B cell (primary cell): Measurements from ENCODE around the gene CORO1C. TPM values are rescaled to one million over a fixed set of nuclear protein-coding genes. Genes with fewer than 3 reads are reported as not detected.

Source experiments
- ATAC-seq: fragments of 200-7000 bp; cut with Tn5 transposase; one replicate; pipeline ENCODE4 v1.10.0; 2021; ENCODE audit warnings: low read depth, mild to moderate bottlenecking, moderate number of reproducible peaks, moderate library complexity
- CTCF ChIA-PET: fragments of 350-600 bp; sonication (Branson Sonifier 250); formaldehyde crosslinking; loops from one replicate; lab custom pipeline; 2021; ENCODE audit warnings: antibody characterized with exemption, inconsistent platforms; lab: Charles Lee
- POLR2A ChIA-PET: fragments of 350-600 bp; sonication (Branson Sonifier 250); formaldehyde crosslinking; loops from one replicate; lab custom pipeline; 2021; ENCODE audit warnings: antibody characterized with exemption; lab: Charles Lee
- DNase-seq: peaks from one replicate; pipeline ENCODE4 v3.0.0; 2013
- H2AFZ ChIP-seq: 2 replicates; pipeline ENCODE4 v1.6.1; 2012; ENCODE audit warnings: mild to moderate bottlenecking, low read depth, low read length; ENCODE audit not compliant: insufficient read depth, poor library complexity, severe bottlenecking
- H3K27ac ChIP-seq, 2 donors: 1 replicate in 1 of 2; 2 replicates in 1 of 2; pipeline ENCODE4 v1.5.1; 2012 to 2013; ENCODE audit warnings: low read length in 2 of 2, mild to moderate bottlenecking in 2 of 2, moderate library complexity in 1 of 2
- H3K27me3 ChIP-seq, 4 experiments: fragments of 200-600 bp in 1 of 4; sonication (generic) in 1 of 4; replicated peaks in 1 of 4; 1 replicate in 2 of 4; 2 replicates in 2 of 4; pipeline versions ENCODE4 v1.6.1 to v1.7.0; 2013 to 2016; ENCODE audit warnings: low read length in 3 of 4, mild to moderate bottlenecking in 2 of 4, mixed read lengths in 1 of 4, moderate library complexity in 1 of 4; ENCODE audit not compliant: insufficient read depth in 4 of 4, control insufficient read depth in 3 of 4; ENCODE audit errors: control extremely low read depth in 1 of 4
- H3K36me3 ChIP-seq, 2 experiments: replicated peaks in 1 of 2; 1 replicate in 1 of 2; 2 replicates in 1 of 2; pipeline versions ENCODE4 v1.6.1 to v1.7.1; 2013; ENCODE audit warnings: low read length in 1 of 2; ENCODE audit not compliant: insufficient read depth in 2 of 2, control insufficient read depth in 1 of 2; ENCODE audit errors: control extremely low read depth in 1 of 2, extremely low read depth in 1 of 2
- H3K4me1 ChIP-seq, 2 donors: fragments of 200-600 bp in 1 of 2; sonication (generic) in 1 of 2; 1 replicate in 1 of 2; 2 replicates in 1 of 2; pipeline versions ENCODE4 v1.5.1 to v1.6.1; 2013 to 2017; ENCODE audit warnings: low read length in 2 of 2; ENCODE audit not compliant: control insufficient read depth in 2 of 2, insufficient read depth in 2 of 2
- H3K4me2 ChIP-seq: replicated peaks from 2 replicates; pipeline ENCODE3; 2012; ENCODE audit warnings: mild to moderate bottlenecking, low read depth, low read length; ENCODE audit not compliant: poor library complexity, severe bottlenecking
- H3K4me3 ChIP-seq, 5 experiments: fragments of 200-600 bp in 1 of 5; sonication (generic) in 1 of 5; 1 replicate in 3 of 5; 2 replicates in 2 of 5; pipeline versions ENCODE4 v1.5.1 to v1.7.0; 2011 to 2016; ENCODE audit warnings: low read length in 4 of 5, mild to moderate bottlenecking in 4 of 5, low read depth in 2 of 5, control low read depth in 1 of 5, moderate library complexity in 1 of 5; ENCODE audit not compliant: insufficient read depth in 1 of 5; ENCODE audit errors: control extremely low read depth in 1 of 5, extremely low read depth in 1 of 5
- H3K79me2 ChIP-seq: fragments of 200-600 bp; sonication (generic); one replicate; pipeline ENCODE4 v1.6.0; 2016; ENCODE audit warnings: low read length; ENCODE audit not compliant: control insufficient read depth, insufficient read depth
- H3K9ac ChIP-seq: fragments of 200-600 bp; sonication (generic); 2 replicates; pipeline ENCODE4 v1.6.1; 2017; ENCODE audit warnings: mild to moderate bottlenecking, low read length, moderate library complexity
- H3K9me3 ChIP-seq, 3 donors: one replicate each; pipeline versions ENCODE4 v1.6.1 to v1.7.1; 2013; ENCODE audit warnings: low read length in 2 of 3; ENCODE audit not compliant: control insufficient read depth in 2 of 3, insufficient read depth in 1 of 3; ENCODE audit errors: control extremely low read depth in 1 of 3
- H4K20me1 ChIP-seq: 2 replicates; pipeline ENCODE4 v1.6.0; 2012; ENCODE audit warnings: mild to moderate bottlenecking, low read length; ENCODE audit not compliant: insufficient read depth, control insufficient read depth, poor library complexity, severe bottlenecking
- H3K27ac Mint-ChIP-seq: one replicate; pipeline ENCODE4 v1.8.0; 2021; ENCODE audit warnings: mixed read lengths
- H3K27me3 Mint-ChIP-seq: one replicate; pipeline ENCODE4 v1.8.0; 2021; ENCODE audit warnings: mixed read lengths
- H3K4me1 Mint-ChIP-seq: one replicate; pipeline ENCODE4 v1.8.0; 2021; ENCODE audit warnings: mixed read lengths
- H3K4me3 Mint-ChIP-seq: one replicate; pipeline ENCODE4 v1.8.0; 2021; ENCODE audit warnings: mixed read lengths
- H3K9me3 Mint-ChIP-seq: one replicate; pipeline ENCODE4 v1.8.0; 2022; ENCODE audit warnings: mixed read lengths; ENCODE audit not compliant: insufficient read depth
- EZH2 ChIP-seq: IDR thresholded peaks from 2 replicates; pipeline ENCODE4 v1.6.1; 2012; ENCODE audit warnings: borderline replicate concordance, low read depth, mild to moderate bottlenecking, moderate library complexity, low read length; ENCODE audit not compliant: insufficient read depth, poor library complexity, severe bottlenecking
- WGBS: methylation state at CpG from one replicate; pipeline ENCODE4 v1.1.5; 2013; ENCODE audit warnings: missing lambda C conversion rate; ENCODE audit not compliant: insufficient coverage; 5-methylcytosine and 5-hydroxymethylcytosine counted together
- intact Hi-C: fragments of 100-400 bp; cut with micrococcal nuclease; formaldehyde crosslinking; loops from one replicate; pipeline ENCODE4 v1.10.0; 2022
- polyA plus RNA-seq: library from polyadenylated mRNA; depleted of rRNA; stranded (reverse); fragments of >200 nt; gene quantifications from 2 replicates; pipeline ENCODE4 v1.2.3, GENCODE V29; 2012
- total RNA-seq, 2 donors: library from RNA; stranded (reverse); fragments of 120-200 nt in 1 of 2; gene quantifications; 1 replicate in 1 of 2; 2 replicates in 1 of 2; pipeline versions ENCODE4 v1.2.3 to v1.2.4, GENCODE V29; 2013 to 2022
- TF ChIP-seq, protein P1 (sequence below): fragments of 200-600 bp; IDR thresholded peaks from one replicate; pipeline ENCODE4 v1.8.0; 2022; ENCODE audit warnings: antibody characterized with exemption, mild to moderate bottlenecking

Gene CORO1C
- total and polyA plus RNA-seq, 2 donors (not counting 1 experiment from before 2014, with no cell fraction given) = 19.2 to 68.0 TPM

DNA sequence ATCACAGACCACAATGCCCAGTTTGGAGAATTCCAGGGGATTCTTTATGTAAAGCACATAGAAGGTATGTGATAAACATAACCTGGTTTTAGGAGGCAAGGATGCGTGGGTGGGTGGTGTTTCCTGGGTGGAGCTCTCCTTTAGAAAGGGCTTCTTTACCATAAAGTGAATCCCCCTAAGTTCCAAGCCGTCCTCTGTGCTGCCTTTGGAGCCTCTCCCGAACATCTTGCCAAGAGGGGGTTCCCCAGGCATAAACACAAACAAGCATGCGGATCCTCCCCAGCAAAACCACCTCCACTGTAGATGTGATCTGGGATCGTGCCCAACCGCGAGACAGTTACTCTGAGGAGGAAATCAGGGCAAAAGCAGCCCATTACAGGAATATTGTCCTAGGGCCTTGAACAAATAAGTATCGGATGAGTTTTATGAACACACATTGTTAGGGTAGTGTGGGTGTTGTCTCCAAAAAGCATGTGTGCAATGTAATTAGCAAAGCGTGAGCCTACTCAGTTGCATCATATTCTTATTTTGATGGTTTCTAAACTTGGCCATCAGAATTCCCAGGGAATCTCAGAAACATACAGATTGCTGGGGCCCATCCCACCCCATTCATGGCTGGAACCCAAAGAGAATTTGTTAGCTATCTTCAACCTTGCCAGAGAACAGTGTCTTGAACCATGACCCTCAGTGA, 48.8 kb upstream of the CORO1C start:
- DNase-seq = no peak
- no peak overlapping the region for H3K4me3 ChIP-seq
- ChIA-PET CTCF (no interaction called here), POLR2A (no interaction called here)
- ATAC-seq = no peak
- Mint-ChIP-seq H3K27me3 (no peaks in the 10 kb centered on the region), H3K4me1 (no peaks in the 10 kb centered on the region), H3K4me3 (no peak overlapping the region), H3K9me3 (no peaks in the 10 kb centered on the region), H3K27ac (no peak overlapping the region)
- H3K27me3 ChIP-seq = no peaks in the 10 kb centered on the region
- H3K4me2 ChIP-seq = no peak overlapping the region
- TF ChIP-seq, protein P1, sequence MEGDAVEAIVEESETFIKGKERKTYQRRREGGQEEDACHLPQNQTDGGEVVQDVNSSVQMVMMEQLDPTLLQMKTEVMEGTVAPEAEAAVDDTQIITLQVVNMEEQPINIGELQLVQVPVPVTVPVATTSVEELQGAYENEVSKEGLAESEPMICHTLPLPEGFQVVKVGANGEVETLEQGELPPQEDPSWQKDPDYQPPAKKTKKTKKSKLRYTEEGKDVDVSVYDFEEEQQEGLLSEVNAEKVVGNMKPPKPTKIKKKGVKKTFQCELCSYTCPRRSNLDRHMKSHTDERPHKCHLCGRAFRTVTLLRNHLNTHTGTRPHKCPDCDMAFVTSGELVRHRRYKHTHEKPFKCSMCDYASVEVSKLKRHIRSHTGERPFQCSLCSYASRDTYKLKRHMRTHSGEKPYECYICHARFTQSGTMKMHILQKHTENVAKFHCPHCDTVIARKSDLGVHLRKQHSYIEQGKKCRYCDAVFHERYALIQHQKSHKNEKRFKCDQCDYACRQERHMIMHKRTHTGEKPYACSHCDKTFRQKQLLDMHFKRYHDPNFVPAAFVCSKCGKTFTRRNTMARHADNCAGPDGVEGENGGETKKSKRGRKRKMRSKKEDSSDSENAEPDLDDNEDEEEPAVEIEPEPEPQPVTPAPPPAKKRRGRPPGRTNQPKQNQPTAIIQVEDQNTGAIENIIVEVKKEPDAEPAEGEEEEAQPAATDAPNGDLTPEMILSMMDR = no peak
- no peak for TF ChIP-seq EZH2
- H3K27ac ChIP-seq = no peak overlapping the region
- H3K36me3 ChIP-seq = peaks cover 0 to 4% of the 10 kb centered on the region in 2 experiments
- H3K9ac ChIP-seq = no peak overlapping the region
- 100% methylated on average over 5 of the region's 9 CpGs for WGBS
- no peaks in the 10 kb centered on the region for H4K20me1 ChIP-seq
- intact Hi-C loops = no loop called here
- no peaks in the 10 kb centered on the region for H3K4me1 ChIP-seq
- no peak overlapping the region for H2AFZ ChIP-seq
- H3K79me2 ChIP-seq = no peaks in the 10 kb centered on the region
- no peaks in the 10 kb centered on the region for H3K9me3 ChIP-seq

- POLR2A ChIA-PET = no interaction called here
- 100% methylated on average over 2 of the region's 2 CpGs for WGBS
Observed at GRCh38 chr12:108778053-108778452, 46.7 kb upstream of the CORO1C start.

More at GRCh38 chr12:108778053-108778452, 46.7 kb upstream of the CORO1C start:
- Histone ChIP-seq H3K4me1 (no peaks in the 10 kb centered on the region), H2AFZ (no peak overlapping the region), H3K4me2 (no peak overlapping the region), H3K9ac (no peak overlapping the region), H3K36me3 (no peaks in the 10 kb centered on the region), H3K27me3 (no peaks in the 10 kb centered on the region), H4K20me1 (no peaks in the 10 kb centered on the region), H3K9me3 (no peaks in the 10 kb centered on the region), H3K27ac (no peak overlapping the region), H3K79me2 (no peaks in the 10 kb centered on the region), H3K4me3 (no peak overlapping the region)
- ATAC-seq = no peak
- intact Hi-C loops = no loop called here
- no peak for DNase-seq
- Mint-ChIP-seq H3K9me3 (no peaks in the 10 kb centered on the region), H3K4me3 (no peak overlapping the region), H3K4me1 (peaks cover 1% of the 10 kb centered on the region), H3K27ac (no peak overlapping the region), H3K27me3 (no peaks in the 10 kb centered on the region)
- TF ChIP-seq EZH2 = no peak
- TF ChIP-seq, protein P1 = no peak
- CTCF ChIA-PET = interaction anchor here (1.0 to 1.6 kb wide), 2 partner anchors 114 to 214 kb away, joined by 4 to 5 read pairs; no protein-coding TSS in a partner anchor
